Measurements from ENCODE around the gene SPRN.
"Not testable (repeated sequence)": the region's sequence is repeated elsewhere in the genome, so short reads cannot be mapped to it uniquely, and the experiment has no call there.

Gene SPRN

DNA sequence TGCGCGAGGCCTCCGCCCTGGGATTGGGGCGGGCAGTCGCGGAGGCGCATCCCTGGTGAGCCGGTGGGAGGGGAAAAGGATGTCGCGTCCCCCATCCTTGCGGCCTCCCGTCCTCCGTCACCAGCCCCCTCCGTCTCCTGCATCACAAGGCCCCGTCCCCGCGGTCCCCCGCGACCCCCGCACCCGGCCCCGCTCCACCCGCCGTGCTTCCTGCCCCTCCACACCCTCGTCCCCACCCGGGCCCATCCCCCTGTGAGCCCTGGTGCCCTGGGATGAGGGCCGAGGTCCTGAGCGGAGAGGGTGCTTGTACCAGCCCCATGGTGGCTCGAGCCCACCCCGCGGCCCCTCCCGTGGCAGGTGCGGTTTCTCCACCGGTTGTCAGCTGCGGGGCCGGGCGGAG lies at the start of gene SPRN:
Gene SPRN (minus strand): TSS at position 25 of the 400 bp plus-strand sequence. CDS start 944 bp downstream, outside the sequence.
- DNase-seq: not testable (repeated sequence)

- no peak for DNase-seq
Observed at GRCh38 chr10:133474027-133474426, 49.6 kb upstream of the SPRN start.

DNA sequence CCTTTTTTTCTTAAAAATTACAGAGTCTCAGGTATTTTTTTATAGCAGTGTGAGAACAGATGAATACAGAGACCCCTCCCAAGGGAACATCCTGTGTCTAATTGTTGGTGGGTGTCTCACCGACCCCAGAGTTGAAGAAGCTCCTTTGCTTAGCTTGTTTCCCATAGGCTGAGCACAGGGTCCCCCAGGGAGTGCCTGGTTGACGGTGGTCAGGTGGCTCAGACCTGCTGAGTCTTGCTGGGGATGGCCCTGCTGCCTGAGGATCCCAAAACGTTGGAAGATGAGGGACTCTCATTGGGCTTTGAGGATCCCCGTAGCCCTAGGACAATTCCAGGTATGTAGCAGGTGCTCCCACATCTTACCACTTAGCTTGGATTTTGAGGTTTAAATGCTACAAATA lies 48.8 kb upstream of the SPRN start:
- no peak for DNase-seq

DNA sequence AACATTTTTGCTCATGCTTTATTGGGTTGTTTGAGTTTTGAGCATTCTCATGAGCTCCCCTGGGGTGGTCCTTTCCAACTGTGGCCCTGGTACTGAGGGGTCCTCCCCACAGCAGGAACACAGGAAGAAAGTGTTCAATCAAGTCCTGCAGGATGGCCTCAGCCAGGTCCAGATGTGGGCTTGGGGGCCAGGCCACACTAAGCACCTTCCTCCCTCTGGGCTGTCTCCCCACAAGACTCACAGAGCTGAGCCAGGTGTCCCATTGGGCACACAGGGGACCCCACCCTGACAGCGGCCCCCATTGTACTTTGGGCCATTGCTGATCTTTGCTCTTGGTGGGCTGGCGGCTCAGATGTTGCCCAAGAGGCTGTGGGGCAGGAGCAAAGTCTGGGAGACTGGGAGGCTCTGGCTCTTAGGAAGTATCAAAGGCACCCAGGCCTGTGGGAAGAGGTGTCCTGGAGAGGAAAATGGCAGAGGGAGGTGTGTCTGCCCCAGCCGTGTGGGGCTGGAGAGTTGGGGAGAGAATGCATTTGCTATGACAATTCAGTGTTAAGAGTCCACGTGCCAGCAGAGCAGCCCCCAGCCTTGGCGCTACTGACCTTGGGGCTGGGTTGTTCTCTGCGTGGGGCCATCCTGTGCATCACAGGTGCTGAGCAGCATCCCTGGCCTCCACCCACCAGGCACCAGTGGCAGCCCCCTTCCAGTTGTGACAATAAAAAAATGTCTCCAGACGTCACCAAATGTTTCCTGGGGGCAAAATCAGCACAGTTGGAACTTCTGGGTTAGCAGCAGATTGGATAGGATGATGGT lies 47.1 kb upstream of the SPRN start:
- DNase-seq: no peak

DNA sequence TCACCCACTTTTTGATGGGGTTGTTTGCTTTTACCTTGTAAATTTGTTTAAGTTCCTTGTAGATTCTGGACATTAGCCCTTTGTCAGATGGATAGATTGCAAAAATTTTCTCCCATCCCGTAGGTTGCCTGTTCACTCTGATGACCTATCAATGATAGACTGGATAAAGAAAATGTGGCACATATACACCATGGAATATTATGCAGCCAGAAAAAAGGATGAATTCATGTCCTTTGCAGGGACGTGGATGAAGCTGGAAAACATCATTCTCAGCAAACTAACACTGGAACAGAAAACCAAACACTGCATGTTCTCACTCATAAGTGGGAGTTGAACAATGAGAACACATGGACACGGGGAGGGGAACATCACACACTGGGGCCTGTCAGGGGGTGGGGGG lies 44.8 kb upstream of the SPRN start:
- not testable (repeated sequence) for DNase-seq

GRCh38 chr10:133467286-133467911 lies 43.0 kb upstream of the SPRN start:
- DNase-seq: no peak

GRCh38 chr10:133466683-133467275 lies 42.4 kb upstream of the SPRN start:
- no peak for DNase-seq

GRCh38 chr10:133465950-133466474 lies 41.6 kb upstream of the SPRN start:
- DNase-seq: no peak

DNA sequence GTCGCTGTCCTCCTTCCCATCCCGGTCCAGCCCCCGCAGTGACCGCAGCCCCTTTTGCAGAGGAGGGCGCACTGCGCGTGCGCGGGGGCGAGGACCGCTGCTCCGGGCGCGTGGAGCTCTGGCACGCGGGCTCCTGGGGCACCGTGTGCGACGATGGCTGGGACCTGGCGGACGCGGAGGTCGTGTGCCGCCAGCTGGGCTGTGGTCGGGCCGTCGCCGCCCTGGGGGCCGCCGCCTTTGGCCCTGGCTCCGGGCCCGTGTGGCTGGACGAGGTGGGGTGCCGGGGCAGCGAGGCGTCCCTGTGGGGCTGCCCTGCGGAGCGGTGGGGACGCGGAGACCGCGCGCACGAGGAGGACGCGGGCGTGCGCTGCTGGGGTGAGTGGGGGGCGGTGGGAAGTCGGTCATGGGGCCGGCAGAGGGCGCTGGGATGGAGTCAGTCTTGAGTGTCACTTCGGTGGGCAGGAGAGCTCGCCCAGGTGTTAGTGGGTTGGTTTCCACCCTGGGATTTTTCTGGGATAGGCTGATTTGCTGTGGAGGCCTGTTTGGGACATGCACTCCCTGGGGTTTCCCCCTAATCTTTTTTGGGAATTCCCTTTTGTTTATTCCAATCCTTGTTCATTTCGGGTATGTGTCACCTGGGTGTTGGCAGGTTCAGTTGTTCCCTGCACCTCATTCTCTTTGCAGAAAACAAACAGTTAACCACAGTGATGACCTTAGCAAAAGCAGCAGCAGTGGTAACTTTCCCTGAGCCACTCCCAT lies 40.9 kb upstream of the SPRN start:
- DNase-seq: no peak

GRCh38 chr10:133464582-133465031 lies 40.2 kb upstream of the SPRN start:
- no peak for DNase-seq

DNA sequence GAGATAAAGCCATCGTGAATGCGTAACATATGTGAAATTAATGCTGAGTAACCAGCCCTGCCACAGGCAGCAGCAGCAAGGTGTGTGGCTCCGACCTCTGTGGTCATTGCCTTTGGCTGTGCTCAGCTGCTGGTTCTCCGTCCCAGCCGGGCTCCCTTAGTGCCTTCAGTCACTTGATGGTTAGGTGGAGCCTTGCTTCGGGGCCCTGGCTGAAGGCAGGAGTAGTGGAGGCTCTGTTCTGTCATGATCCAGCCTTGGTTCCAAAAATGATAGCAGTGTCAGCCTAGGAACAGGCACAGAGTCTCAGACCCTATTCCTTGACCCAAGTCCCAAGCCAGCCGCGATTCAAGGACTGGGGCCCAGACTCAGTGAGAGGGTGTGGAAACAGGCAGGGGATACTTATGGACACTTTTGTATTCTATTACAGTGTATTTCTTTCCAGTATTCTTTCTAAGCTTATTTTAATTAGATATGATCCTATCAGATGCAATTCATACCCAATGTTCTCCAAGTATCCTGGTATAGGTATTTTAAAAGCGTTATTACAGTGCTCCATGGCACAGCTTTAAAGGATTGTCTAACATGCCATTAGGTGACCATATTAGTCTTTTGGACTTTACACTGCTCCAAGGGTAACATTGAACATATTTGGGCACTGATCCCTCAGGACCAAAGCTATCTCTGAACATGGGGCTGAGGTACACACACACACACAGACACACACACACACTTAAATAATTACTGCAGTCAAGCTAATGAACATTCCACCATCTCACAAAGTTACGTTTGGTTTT lies 38.3 kb upstream of the SPRN start:
- no peak for DNase-seq

DNA sequence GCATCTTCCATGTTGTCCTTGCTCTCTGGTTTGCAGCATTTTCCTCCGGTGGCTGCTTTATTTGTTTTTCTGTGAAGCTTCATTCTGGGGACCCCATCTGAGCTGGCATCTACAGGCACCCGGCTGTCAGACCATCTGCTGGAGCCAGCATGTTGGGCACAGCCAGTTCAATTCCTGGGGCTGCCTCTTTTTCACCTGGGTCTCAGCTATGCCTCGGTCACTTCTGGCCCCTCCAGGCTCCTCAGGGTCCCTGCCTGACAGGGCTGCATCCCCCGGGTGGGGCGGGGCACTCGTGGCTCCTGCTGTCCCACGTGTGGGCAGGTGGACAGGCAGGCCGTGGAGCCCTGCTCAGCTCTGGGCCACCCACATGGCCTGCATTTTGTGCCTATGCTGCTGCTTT lies 37.4 kb upstream of the SPRN start:
- no peak for DNase-seq

DNA sequence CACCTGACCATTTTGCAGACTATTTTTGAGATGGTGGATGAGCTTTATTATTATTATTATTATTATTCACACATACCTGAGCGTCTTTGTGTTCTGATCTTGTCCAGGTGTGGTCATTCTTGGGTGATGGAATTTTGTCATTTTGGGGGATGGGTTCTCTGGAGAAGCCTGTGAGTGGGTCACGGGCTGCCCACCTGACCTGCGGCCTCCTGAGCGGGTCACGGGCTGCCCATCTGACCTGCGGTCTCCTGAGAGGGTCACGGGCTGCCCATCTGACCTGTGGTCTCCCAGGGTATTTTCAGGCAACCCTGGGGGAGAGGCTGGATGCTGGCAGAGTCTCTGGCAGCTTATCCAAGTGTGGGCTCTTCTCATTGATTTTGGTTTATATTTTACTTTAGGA lies 36.6 kb upstream of the SPRN start:
- DNase-seq: no peak

DNA sequence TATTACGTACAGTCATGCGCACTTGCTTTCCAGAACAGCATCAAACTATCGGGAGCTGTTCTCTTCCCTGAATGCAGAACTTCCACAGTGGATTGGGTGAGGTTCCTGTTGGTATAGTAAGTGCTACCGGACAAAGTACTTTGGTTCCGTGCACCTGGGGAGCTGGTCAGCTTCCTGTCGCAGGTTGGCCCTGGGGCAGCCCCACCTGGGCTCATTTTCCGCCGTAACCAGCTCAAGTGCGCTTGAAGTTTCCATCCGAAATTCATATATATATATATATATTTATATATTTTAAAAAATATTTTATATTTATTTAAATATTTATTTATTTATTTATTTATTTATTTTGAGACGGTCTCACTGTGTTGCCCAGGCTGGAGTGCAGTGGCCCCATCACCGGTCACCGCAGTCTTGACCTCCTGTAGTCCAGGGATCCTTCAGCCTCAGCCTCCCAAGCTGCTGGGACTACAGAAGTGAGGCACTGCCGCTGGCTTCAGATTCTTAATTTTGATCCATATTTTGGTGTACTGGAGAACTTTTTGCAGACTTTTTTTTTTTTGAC lies 35.9 kb upstream of the SPRN start:
- DNase-seq: no peak

- DNase-seq: no peak
Observed at GRCh38 chr10:133459454-133460207, 35.2 kb upstream of the SPRN start.

- DNase-seq: no peak
Observed at GRCh38 chr10:133458710-133459453, 34.5 kb upstream of the SPRN start.

DNA sequence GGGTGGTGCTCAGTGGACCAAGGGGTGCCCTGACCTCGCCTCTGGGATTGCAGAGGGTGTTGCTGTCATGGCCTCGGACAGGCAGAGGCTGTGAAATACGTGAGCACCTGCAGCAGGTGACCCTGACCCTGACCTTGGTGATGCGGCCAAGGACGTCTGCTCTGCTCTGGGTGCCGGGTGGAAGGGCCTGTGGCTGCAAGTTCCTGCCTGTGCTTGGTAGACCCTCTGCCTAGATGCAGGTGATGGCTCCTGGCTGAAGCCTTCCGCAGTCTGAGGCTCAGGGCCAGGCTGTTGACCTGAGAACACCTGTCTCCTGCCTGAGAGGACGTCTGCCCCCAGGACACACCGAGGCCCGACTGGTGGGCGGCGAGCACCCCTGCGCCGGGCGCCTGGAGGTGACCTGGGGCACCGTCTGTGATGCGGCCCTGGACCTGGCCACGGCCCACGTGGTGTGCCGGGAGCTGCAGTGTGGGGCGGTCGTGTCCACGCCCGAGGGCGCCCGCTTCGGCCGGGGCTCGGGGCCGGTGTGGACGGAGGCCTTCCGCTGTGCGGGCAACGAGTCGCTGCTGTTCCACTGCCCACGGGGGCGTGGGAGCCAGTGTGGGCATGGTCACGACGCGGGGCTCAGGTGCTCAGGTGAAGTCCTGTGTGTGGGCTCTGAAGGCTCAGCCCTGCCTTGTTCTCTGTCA lies 33.7 kb upstream of the SPRN start:
- no peak for DNase-seq

- no peak for DNase-seq
Observed at GRCh38 chr10:133457100-133457841, 32.8 kb upstream of the SPRN start.
